ENCODE data around the gene SEMA4B. TPM values are rescaled to one million over a fixed set of nuclear protein-coding genes. Genes with fewer than 3 reads are reported as not detected.

SEMA4B gene
- total and polyA plus RNA-seq, 11 donors: 13.8 to 105 (median 21.0) TPM

GRCh38 chr15:90234096-90234988, 33.2 kb downstream of the SEMA4B start, which contains the start of gene GDPGP1:
TSS of gene GDPGP1 (plus strand) at chr15:90234209. CDS start at chr15:90240909, 6,700 bp downstream.
- peaks cover 3 to 47% (median 27%) of the 10 kb centered on the region in 12 donors for H3K4me1 ChIP-seq
- no peaks in the 10 kb centered on the region for H3K9me3 ChIP-seq
- no peak for ATAC-seq
- no peak for DNase-seq
- TF ChIP-seq POLR2A (IDR thresholded peaks at IDR 0.05): peak in 1 of 2 donors; percentile 90
- TF ChIP-seq CTCF (IDR thresholded peaks at IDR 0.05): no peak
- intact Hi-C loops (cut with DNase I): loop anchor here in 4 of 10 donors (1.0 to 5.0 kb wide), 4 partner anchors 15 to 33 kb away; partner anchors contain the start of genes NGRN (in 4 of the 4) and TTLL13 (in 1 of the 4)
- WGBS, 4 donors: 5 to 20% (median 6%) methylated on average over 12 to 49 of the region's 49 CpGs
- H3K36me3 ChIP-seq: peaks cover 0 to 67% (median 45%) of the 10 kb centered on the region in 9 donors
- H3K27me3 ChIP-seq: no peaks in the 10 kb centered on the region
- H3K4me3 ChIP-seq: peak within 1 kb of the TSS; percentile 70 to 98 (median 84)
- H3K27ac ChIP-seq: peak within 1 kb of the TSS; percentile 67 to 98 (median 92)

GRCh38 chr15:90239371-90239770, 38.2 kb downstream of the SEMA4B start:
- H3K36me3 ChIP-seq: peaks cover 0 to 67% (median 41%) of the 10 kb centered on the region in 9 donors
- intact Hi-C loops (cut with DNase I): no loop called here
- H3K4me3 ChIP-seq: no peak overlapping the region
- 86 to 87% (median 87%) methylated on average over 3 of the region's 3 CpGs for WGBS, 4 donors
- no peak overlapping the region for H3K27ac ChIP-seq
- ATAC-seq (no peak), DNase-seq (no peak)
- H3K9me3 ChIP-seq: no peaks in the 10 kb centered on the region
- no peak for TF ChIP-seq POLR2A (IDR thresholded peaks at IDR 0.05)
- TF ChIP-seq CTCF (IDR thresholded peaks at IDR 0.05): no peak
- H3K4me1 ChIP-seq: peaks cover 3 to 21% (median 8%) of the 10 kb centered on the region in 12 donors
- H3K27me3 ChIP-seq: no peaks in the 10 kb centered on the region

GRCh38 chr15:90240856-90241255, 39.7 kb downstream of the SEMA4B start:
- intact Hi-C loops (cut with DNase I): no loop called here
- no peak overlapping the region for H3K4me3 ChIP-seq
- peak in 1 of 4 donors; percentile 4 for ATAC-seq

More at GRCh38 chr15:90240856-90241255, 39.7 kb downstream of the SEMA4B start:
- 83 to 88% (median 85%) methylated on average over 6 to 8 of the region's 8 CpGs for WGBS, 4 donors
- peak overlapping the region in 3 of 12 donors; percentile 17 to 52 (median 41) for H3K27ac ChIP-seq
- no peak for TF ChIP-seq CTCF (IDR thresholded peaks at IDR 0.05)
- no peak for TF ChIP-seq POLR2A (IDR thresholded peaks at IDR 0.05)
- no peaks in the 10 kb centered on the region for H3K9me3 ChIP-seq
- H3K4me1 ChIP-seq: peaks cover 0 to 13% (median 0%) of the 10 kb centered on the region in 12 donors
- no peaks in the 10 kb centered on the region for H3K27me3 ChIP-seq
- peaks cover 0 to 63% (median 41%) of the 10 kb centered on the region in 9 donors for H3K36me3 ChIP-seq
- DNase-seq: no peak
